GM12878 (cell line): ENCODE results near the gene ALDH1L1. TPM values are rescaled to one million over a fixed set of nuclear protein-coding genes. Genes with fewer than 3 reads are reported as not detected.

ENCODE experiments used
- ATAC-seq: fragments of 200-7000 bp; cut with Tn5 transposase; 3 replicates; pipeline ENCODE4 v1.9.1; 2020; ENCODE audit warnings: mild to moderate bottlenecking, moderate library complexity
- BruUV-seq: library from RNA; stranded (reverse); fragments of 400-500 nt; replicated peaks from 2 replicates; lab custom pipeline; 2021; lab: Mats Ljungman, UMichigan
- CTCF ChIA-PET: fragments of 300-600 bp; sonication (Branson Sonifier 250); formaldehyde crosslinking; extraction: SDS; loops from one replicate; lab custom pipeline; 2021; ENCODE audit warnings: inconsistent platforms; lab: Yijun Ruan, JAX
- POLR2A ChIA-PET: fragments of 350-600 bp; formaldehyde crosslinking; extraction: SDS; loops from one replicate; lab custom pipeline; 2021; ENCODE audit warnings: inconsistent platforms; lab: Charles Lee
- RAD21 ChIA-PET: fragments of 300-600 bp; sonication (Branson Sonifier 250); formaldehyde crosslinking; loops from one replicate; lab custom pipeline; 2023; ENCODE audit warnings: antibody characterized with exemption; ENCODE audit not compliant: unreplicated experiment; lab: Charles Lee
- SMC1A ChIA-PET: fragments of 300-600 bp; sonication (Branson Sonifier 250); formaldehyde crosslinking; loops from one replicate; lab custom pipeline; 2023; ENCODE audit not compliant: unreplicated experiment, uncharacterized antibody; lab: Charles Lee
- DNase-seq: peaks from one replicate; pipeline ENCODE4 v3.0.0-alpha.2; 2011; ENCODE audit warnings: low read depth, low spot score
- FAIRE-seq: peaks from 3 replicates; lab custom pipeline; 2011; peaks lifted over from hg19 to GRCh38; lab: Jason Lieb, UNC
- H2AFZ ChIP-seq: 2 replicates; pipeline ENCODE4 v1.6.0; 2011; ENCODE audit warnings: low read depth, low read length, control low read depth; ENCODE audit not compliant: control insufficient read depth
- H3K27ac ChIP-seq: 2 replicates; pipeline ENCODE4 v1.5.1; 2011; ENCODE audit warnings: control low read depth; ENCODE audit not compliant: control insufficient read depth, insufficient read depth
- H3K27me3 ChIP-seq, 2 experiments: replicated peaks in 1 of 2; 2 replicates each; pipeline versions ENCODE4 v1.6.0 to v1.6.1; 2011; ENCODE audit warnings: low read length in 1 of 2; ENCODE audit not compliant: control insufficient read depth in 2 of 2, insufficient read depth in 2 of 2
- H3K36me3 ChIP-seq, 2 experiments: 2 replicates each; pipeline ENCODE4 v1.5.1; 2011; ENCODE audit warnings: low read length in 1 of 2; ENCODE audit not compliant: control insufficient read depth in 2 of 2, insufficient read depth in 2 of 2
- H3K4me1 ChIP-seq: 2 replicates; pipeline ENCODE4 v1.6.1; 2011; ENCODE audit warnings: mild to moderate bottlenecking, low read length, moderate library complexity, mixed read lengths; ENCODE audit not compliant: control insufficient read depth, insufficient read depth
- H3K4me2 ChIP-seq: 2 replicates; pipeline ENCODE4 v1.6.0; 2011; ENCODE audit warnings: control low read depth; ENCODE audit not compliant: control insufficient read depth, insufficient read depth
- H3K4me3 ChIP-seq: fragments of 200-600 bp; sonication (generic); 2 replicates; pipeline ENCODE4 v1.5.1; 2016
- H3K79me2 ChIP-seq: 2 replicates; pipeline ENCODE4 v1.6.0; 2011; ENCODE audit warnings: low read length; ENCODE audit not compliant: control insufficient read depth, insufficient read depth
- H3K9ac ChIP-seq: 2 replicates; pipeline ENCODE4 v1.8.0; 2011; ENCODE audit warnings: low read length, control low read depth, mixed read lengths; ENCODE audit not compliant: control insufficient read depth, insufficient read depth
- H3K9me3 ChIP-seq: replicated peaks from 3 replicates; pipeline ENCODE4 v1.5.1; 2011; ENCODE audit warnings: mild to moderate bottlenecking, low read length; ENCODE audit not compliant: control insufficient read depth, insufficient read depth
- H4K20me1 ChIP-seq: 2 replicates; pipeline ENCODE4 v1.6.0; 2011; ENCODE audit not compliant: control insufficient read depth, insufficient read depth
- NBN ChIP-seq: fragments of 450-650 bp; IDR thresholded peaks from 2 replicates; pipeline ENCODE4 v1.6.1; 2016
- RBBP5 ChIP-seq: fragments of 200-600 bp; sonication (generic); conservative IDR thresholded peaks from 2 replicates; pipeline ENCODE4 v1.6.1; 2016
- SMAD1 ChIP-seq: fragments of 450-650 bp; IDR thresholded peaks from 2 replicates; pipeline ENCODE4 v1.6.1; 2018; ENCODE audit warnings: mild to moderate bottlenecking, low read depth; ENCODE audit not compliant: partially characterized antibody
- SRF ChIP-seq, 2 experiments: IDR thresholded peaks; 2 replicates each; pipeline ENCODE4 v1.6.1; 2011; ENCODE audit warnings: low read depth in 2 of 2, low read length in 2 of 2, mild to moderate bottlenecking in 1 of 2, moderate library complexity in 1 of 2
- USF1 ChIP-seq: IDR thresholded peaks from 2 replicates; pipeline ENCODE4 v1.6.1; 2011; ENCODE audit warnings: borderline replicate concordance, low read depth, mild to moderate bottlenecking, moderate library complexity, mixed read lengths, low read length; ENCODE audit not compliant: insufficient read depth; ENCODE audit errors: extremely low read length
- ZBED1 ChIP-seq: IDR thresholded peaks from 2 replicates; pipeline ENCODE4 v1.6.1; 2016; ENCODE audit warnings: borderline replicate concordance
- ZSCAN29 ChIP-seq: fragments of 450-650 bp; IDR thresholded peaks from 2 replicates; pipeline ENCODE4 v1.6.1; 2017; ENCODE audit warnings: mild to moderate bottlenecking, moderate library complexity
- WGBS: methylation state at CpG from one replicate; pipeline ENCODE4 v1.1.6; 2016; ENCODE audit warnings: low lambda C conversion rate; ENCODE audit not compliant: insufficient replicate concordance, insufficient coverage; ENCODE audit errors: missing lambda C conversion rate; 5-methylcytosine and 5-hydroxymethylcytosine counted together
- in situ Hi-C: fragments of 300-500 bp; cut with MboI; formaldehyde crosslinking; loops from 9 replicates; pipeline ENCODE4 v1.14.3; 2018; ENCODE audit warnings: mixed read lengths
- intact Hi-C: fragments of 100-400 bp; cut with micrococcal nuclease; formaldehyde crosslinking; loops from one replicate; pipeline ENCODE4 v1.14.2; 2022; ENCODE audit not compliant: unreplicated experiment
- polyA plus RNA-seq, 11 experiments: library from polyadenylated mRNA; depleted of rRNA in 4 of 11; unstranded in 6 of 11; stranded (reverse) in 5 of 11; fragments of >200 nt; fragmentation: Nextera tagmentation in 4 of 11; fragmentation: Illumina TruSeq in 1 of 11; extraction: Ambion mirVana in 4 of 11; extraction: Trizol in 1 of 11; gene quantifications; 1 replicate in 1 of 11; 2 replicates in 10 of 11; pipeline versions ENCODE4 v1.2.1 to v1.2.3, GENCODE V29; 2011 to 2016; ENCODE audit warnings: inconsistent platforms in 2 of 11, missing spikeins in 2 of 11, low read depth in 1 of 11
- total RNA-seq, 4 experiments: library from RNA; depleted of rRNA in 3 of 4; stranded (reverse); fragments of >200 nt in 3 of 4; fragmentation: Illumina TruSeq in 1 of 4; extraction: Trizol in 1 of 4; gene quantifications; 2 replicates each; pipeline versions ENCODE4 v1.2.1 to v1.2.3, GENCODE V29; 2013 to 2021
- TF ChIP-seq, protein P1 (sequence below): IDR thresholded peaks from 2 replicates; pipeline ENCODE4 v1.6.1; 2012; ENCODE audit warnings: low read depth, low read length, improper control_type of control experiment

Gene ALDH1L1
- total and polyA plus RNA-seq, 10 of the 15 experiments (the other 5 are each of a cell fraction or from before 2014, with no cell fraction given) = 0.04 to 18.2 (median 0.45) TPM

- Histone ChIP-seq H3K9ac (no peak overlapping the region), H2AFZ (no peak overlapping the region), H3K9me3 (no peaks in the 10 kb centered on the region), H3K27ac (no peak overlapping the region), H3K4me3 (no peak overlapping the region), H3K36me3 (no peaks in the 10 kb centered on the region), H3K4me1 (no peaks in the 10 kb centered on the region), H3K79me2 (no peaks in the 10 kb centered on the region), H4K20me1 (no peaks in the 10 kb centered on the region), H3K4me2 (no peak overlapping the region), H3K27me3 (no peaks in the 10 kb centered on the region; a peak in 1 of 4 replicates)
- ATAC-seq (no peak), FAIRE-seq (no peak), DNase-seq (no peak)
- intact Hi-C loops (no loop called here), in situ Hi-C loops (no loop called here)
- no TSS peak for BruUV-seq
- ChIA-PET CTCF (no interaction called here), SMC1A (interaction anchor here (1.2 kb wide), 1 partner anchor 42 kb away, joined by 3 read pairs; no protein-coding TSS in a partner anchor), POLR2A (interaction anchor here (1.0 kb wide), 1 partner anchor 42 kb away, joined by 3 read pairs; no protein-coding TSS in a partner anchor), RAD21 (no interaction called here)
- 78% methylated on average over 26 of the region's 26 CpGs for WGBS
- TF ChIP-seq, protein P1, sequence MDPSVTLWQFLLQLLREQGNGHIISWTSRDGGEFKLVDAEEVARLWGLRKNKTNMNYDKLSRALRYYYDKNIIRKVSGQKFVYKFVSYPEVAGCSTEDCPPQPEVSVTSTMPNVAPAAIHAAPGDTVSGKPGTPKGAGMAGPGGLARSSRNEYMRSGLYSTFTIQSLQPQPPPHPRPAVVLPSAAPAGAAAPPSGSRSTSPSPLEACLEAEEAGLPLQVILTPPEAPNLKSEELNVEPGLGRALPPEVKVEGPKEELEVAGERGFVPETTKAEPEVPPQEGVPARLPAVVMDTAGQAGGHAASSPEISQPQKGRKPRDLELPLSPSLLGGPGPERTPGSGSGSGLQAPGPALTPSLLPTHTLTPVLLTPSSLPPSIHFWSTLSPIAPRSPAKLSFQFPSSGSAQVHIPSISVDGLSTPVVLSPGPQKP = no peak
- TF ChIP-seq NBN (no peak), SMAD1 (no peak), USF1 (no peak), ZBED1 (no peak), RBBP5 (no peak), SRF (IDR thresholded peaks at IDR 0.05; ENCODE audit: low read depth in 2 of 2, low read length in 2 of 2) (no peak), ZSCAN29 (no peak)
These were observed 23.2 kb downstream of the ALDH1L1 start for GRCh38 chr3:126157083-126157768.
